ENCODE results near the gene CSGALNACT2. TPM values are rescaled to one million over a fixed set of nuclear protein-coding genes. Genes with fewer than 3 reads are reported as not detected.

Gene CSGALNACT2
- total RNA-seq, 1 experiment from 2014 or later: 22.3 TPM

- no TSS peak for BruUV-seq (replicated peaks)
- Histone ChIP-seq H3K4me3 (ENCODE audit: low read depth in 2 of 2, low read length in 2 of 2) (no peak overlapping the region), H3K36me3 (ENCODE audit: control insufficient read depth, insufficient read depth, low read length) (no peaks in the 10 kb centered on the region), H3K27me3 (ENCODE audit: control insufficient read depth, insufficient read depth, low read length) (no peaks in the 10 kb centered on the region), H3K4me1 (ENCODE audit: control insufficient read depth, insufficient read depth, low read length) (0 out of 2 replicates have a peak, but pooled peaks cover 5% of the 10 kb centered on the region), H3K9me3 (ENCODE audit: control insufficient read depth, insufficient read depth, low read depth, low read length) (no peaks in the 10 kb centered on the region), H3K27ac (ENCODE audit: low read length) (no peak overlapping the region)
- POLR2A ChIA-PET: no interaction called here
- TF ChIP-seq TCF7L2 (IDR thresholded peaks at IDR 0.05; ENCODE audit: low read depth, low read length) (no peak), POLR2AphosphoS5 (IDR thresholded peaks at IDR 0.05; ENCODE audit: low read depth, low read length) (no peak)
- TF ChIP-seq, protein P1, sequence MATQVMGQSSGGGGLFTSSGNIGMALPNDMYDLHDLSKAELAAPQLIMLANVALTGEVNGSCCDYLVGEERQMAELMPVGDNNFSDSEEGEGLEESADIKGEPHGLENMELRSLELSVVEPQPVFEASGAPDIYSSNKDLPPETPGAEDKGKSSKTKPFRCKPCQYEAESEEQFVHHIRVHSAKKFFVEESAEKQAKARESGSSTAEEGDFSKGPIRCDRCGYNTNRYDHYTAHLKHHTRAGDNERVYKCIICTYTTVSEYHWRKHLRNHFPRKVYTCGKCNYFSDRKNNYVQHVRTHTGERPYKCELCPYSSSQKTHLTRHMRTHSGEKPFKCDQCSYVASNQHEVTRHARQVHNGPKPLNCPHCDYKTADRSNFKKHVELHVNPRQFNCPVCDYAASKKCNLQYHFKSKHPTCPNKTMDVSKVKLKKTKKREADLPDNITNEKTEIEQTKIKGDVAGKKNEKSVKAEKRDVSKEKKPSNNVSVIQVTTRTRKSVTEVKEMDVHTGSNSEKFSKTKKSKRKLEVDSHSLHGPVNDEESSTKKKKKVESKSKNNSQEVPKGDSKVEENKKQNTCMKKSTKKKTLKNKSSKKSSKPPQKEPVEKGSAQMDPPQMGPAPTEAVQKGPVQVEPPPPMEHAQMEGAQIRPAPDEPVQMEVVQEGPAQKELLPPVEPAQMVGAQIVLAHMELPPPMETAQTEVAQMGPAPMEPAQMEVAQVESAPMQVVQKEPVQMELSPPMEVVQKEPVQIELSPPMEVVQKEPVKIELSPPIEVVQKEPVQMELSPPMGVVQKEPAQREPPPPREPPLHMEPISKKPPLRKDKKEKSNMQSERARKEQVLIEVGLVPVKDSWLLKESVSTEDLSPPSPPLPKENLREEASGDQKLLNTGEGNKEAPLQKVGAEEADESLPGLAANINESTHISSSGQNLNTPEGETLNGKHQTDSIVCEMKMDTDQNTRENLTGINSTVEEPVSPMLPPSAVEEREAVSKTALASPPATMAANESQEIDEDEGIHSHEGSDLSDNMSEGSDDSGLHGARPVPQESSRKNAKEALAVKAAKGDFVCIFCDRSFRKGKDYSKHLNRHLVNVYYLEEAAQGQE (IDR thresholded peaks at IDR 0.05; ENCODE audit: insufficient read depth in 1 of 2, low read depth in 2 of 2, low read length in 1 of 2): no peak
- intact Hi-C loops (cut with micrococcal nuclease; ENCODE audit: unreplicated experiment) (no loop called here), in situ Hi-C loops (cut with HindIII; ENCODE audit: low pct_unique_long_range_greater_than_20kb, low sequenced_read_pairs) (no loop called here)
- no peak for DNase-seq (ENCODE audit: low read depth, low spot score)
- no peak for ATAC-seq
- CTCF ChIA-PET: no interaction called here
These were observed 87.5 kb downstream of the CSGALNACT2 start for GRCh38 chr10:43225787-43226153.

GRCh38 chr10:43226441-43226840 is 88.2 kb downstream of the CSGALNACT2 start:
- in situ Hi-C loops (cut with HindIII; ENCODE audit: low pct_unique_long_range_greater_than_20kb, low sequenced_read_pairs) (no loop called here), intact Hi-C loops (cut with micrococcal nuclease; ENCODE audit: unreplicated experiment) (no loop called here)
- Histone ChIP-seq H3K36me3 (ENCODE audit: control insufficient read depth, insufficient read depth, low read length) (no peaks in the 10 kb centered on the region), H3K4me3 (ENCODE audit: low read depth in 2 of 2, low read length in 2 of 2) (no peak overlapping the region), H3K27me3 (ENCODE audit: control insufficient read depth, insufficient read depth, low read length) (no peaks in the 10 kb centered on the region), H3K27ac (ENCODE audit: low read length) (no peak overlapping the region), H3K4me1 (ENCODE audit: control insufficient read depth, insufficient read depth, low read length) (0 out of 2 replicates have a peak, but pooled peaks cover 3% of the 10 kb centered on the region), H3K9me3 (ENCODE audit: control insufficient read depth, insufficient read depth, low read depth, low read length) (no peaks in the 10 kb centered on the region)
- TF ChIP-seq SIN3A (IDR thresholded peaks at IDR 0.05; ENCODE audit: borderline replicate concordance, insufficient read depth, low read depth, low read length) (no peak), TCF7L2 (IDR thresholded peaks at IDR 0.05; ENCODE audit: low read depth, low read length) (no peak), CTCF (IDR thresholded peaks at IDR 0.05) (no peak), POLR2AphosphoS5 (IDR thresholded peaks at IDR 0.05; ENCODE audit: low read depth, low read length) (no peak)
- TF ChIP-seq, protein P1 (IDR thresholded peaks at IDR 0.05; ENCODE audit: insufficient read depth in 1 of 2, low read depth in 2 of 2, low read length in 1 of 2): no peak
- ChIA-PET CTCF (no interaction called here), POLR2A (no interaction called here)
- DNase-seq (ENCODE audit: low read depth, low spot score) (no peak), ATAC-seq (no peak)
- BruUV-seq (replicated peaks): no TSS peak

Data from Panc1 (cell line).